Loucy (cell line): ENCODE data around the gene ZNF135.

ENCODE experiments used
- H2AFZ ChIP-seq: fragments of 200-600 bp; sonication (generic); 2 replicates; pipeline ENCODE4 v1.6.0; 2016; ENCODE audit warnings: antibody characterized with exemption, mild to moderate bottlenecking, low read length, moderate library complexity
- H3F3A ChIP-seq: fragments of 200-600 bp; 2 replicates; pipeline ENCODE4 v1.6.0; 2016; ENCODE audit warnings: antibody characterized with exemption, low read depth, mild to moderate bottlenecking
- H3K27me3 ChIP-seq: fragments of 200-600 bp; sonication (generic); 2 replicates; pipeline ENCODE4 v1.6.1; 2014; ENCODE audit warnings: low read length, mild to moderate bottlenecking; ENCODE audit not compliant: insufficient read depth, poor library complexity, severe bottlenecking
- H3K36me3 ChIP-seq: fragments of 200-600 bp; sonication (generic); 2 replicates; pipeline ENCODE4 v1.6.1; 2016; ENCODE audit warnings: low read length; ENCODE audit not compliant: insufficient read depth
- H3K4me1 ChIP-seq: fragments of 200-600 bp; sonication (generic); 2 replicates; pipeline ENCODE4 v1.5.1; 2014; ENCODE audit warnings: low read length, mild to moderate bottlenecking; ENCODE audit not compliant: insufficient read depth, poor library complexity, severe bottlenecking
- H3K4me2 ChIP-seq: fragments of 200-600 bp; sonication (generic); 2 replicates; pipeline ENCODE4 v1.6.0; 2014; ENCODE audit warnings: antibody characterized with exemption, low read length, low read depth, mild to moderate bottlenecking; ENCODE audit not compliant: poor library complexity, severe bottlenecking
- H3K4me3 ChIP-seq: fragments of 200-600 bp; sonication (generic); 2 replicates; pipeline ENCODE4 v1.5.1; 2014; ENCODE audit warnings: low read length, mild to moderate bottlenecking, mixed read lengths; ENCODE audit not compliant: poor library complexity, severe bottlenecking
- H3K79me2 ChIP-seq: fragments of 200-600 bp; sonication (generic); 2 replicates; pipeline ENCODE4 v1.6.1; 2014; ENCODE audit warnings: low read length; ENCODE audit not compliant: insufficient read depth
- H3K9ac ChIP-seq: fragments of 200-600 bp; sonication (generic); 2 replicates; pipeline ENCODE4 v1.6.0; 2014; ENCODE audit warnings: mild to moderate bottlenecking, low read depth, low read length, moderate library complexity; ENCODE audit not compliant: poor library complexity, severe bottlenecking
- H3K9me2 ChIP-seq: fragments of 200-600 bp; sonication (generic); replicated peaks from 2 replicates; pipeline ENCODE4 v1.6.1; 2016; ENCODE audit warnings: low read depth, low read length, mixed read lengths
- H3K9me3 ChIP-seq: fragments of 200-600 bp; sonication (generic); 2 replicates; pipeline ENCODE4 v1.6.1; 2014; ENCODE audit warnings: mild to moderate bottlenecking, antibody characterized with exemption, low read length, low read depth; ENCODE audit not compliant: insufficient read depth
- H4K20me1 ChIP-seq: fragments of 200-600 bp; sonication (generic); 2 replicates; pipeline ENCODE4 v1.6.0; 2014; ENCODE audit warnings: antibody characterized with exemption, low read length, mild to moderate bottlenecking; ENCODE audit not compliant: insufficient read depth, poor library complexity, severe bottlenecking
- CTCF ChIP-seq: fragments of 200-600 bp; sonication (generic); conservative IDR thresholded peaks from 2 replicates; pipeline ENCODE4 v1.5.1; 2014; ENCODE audit warnings: mild to moderate bottlenecking, antibody characterized with exemption, low read length
- EZH2phosphoT487 ChIP-seq: fragments of 200-600 bp; IDR thresholded peaks from 2 replicates; pipeline ENCODE4 v1.6.1; 2018; ENCODE audit warnings: antibody characterized with exemption, mild to moderate bottlenecking, moderate library complexity, borderline replicate concordance

ZNF135 gene

GRCh38 chr19:58088521-58089052, 29.5 kb downstream of the ZNF135 start:
- Histone ChIP-seq H3K79me2 (no peaks in the 10 kb centered on the region), H3K4me3 (no peak overlapping the region), H3K4me2 (no peak overlapping the region), H3K36me3 (no peaks in the 10 kb centered on the region), H3K9ac (no peak overlapping the region), H3K4me1 (no peaks in the 10 kb centered on the region), H2AFZ (no peak overlapping the region), H3K9me3 (peaks cover 14% of the 10 kb centered on the region; the same call in 1 of the 2 replicates), H3K9me2 (no peaks in the 10 kb centered on the region), H3K27me3 (no peaks in the 10 kb centered on the region), H3F3A (no peaks in the 10 kb centered on the region), H4K20me1 (no peaks in the 10 kb centered on the region)
- no peak for TF ChIP-seq CTCF
- no peak for TF ChIP-seq EZH2phosphoT487

- H3K9me3 ChIP-seq = peaks cover 13% of the 10 kb centered on the region; the same call in 1 of the 2 replicates
- no peak overlapping the region for H3K4me2 ChIP-seq
- H3K36me3 ChIP-seq = no peaks in the 10 kb centered on the region
- no peak overlapping the region for H3K4me3 ChIP-seq
- no peaks in the 10 kb centered on the region for H3K27me3 ChIP-seq
- no peaks in the 10 kb centered on the region for H3F3A ChIP-seq
- no peak overlapping the region for H2AFZ ChIP-seq
- H3K4me1 ChIP-seq = no peaks in the 10 kb centered on the region
- H3K9ac ChIP-seq = no peak overlapping the region
- H3K9me2 ChIP-seq = no peaks in the 10 kb centered on the region
- H3K79me2 ChIP-seq = no peaks in the 10 kb centered on the region
- TF ChIP-seq EZH2phosphoT487 (no peak), CTCF (no peak)
- H4K20me1 ChIP-seq = no peaks in the 10 kb centered on the region
Observed at GRCh38 chr19:58089846-58090245, 30.8 kb downstream of the ZNF135 start.

- Histone ChIP-seq H3K27me3 (no peaks in the 10 kb centered on the region), H3K9me3 (peaks cover 7% of the 10 kb centered on the region; the same call in 1 of the 2 replicates), H3K4me3 (no peak overlapping the region), H3K9ac (no peak overlapping the region), H3K4me2 (no peak overlapping the region), H3K36me3 (no peaks in the 10 kb centered on the region), H3K79me2 (no peaks in the 10 kb centered on the region), H4K20me1 (no peaks in the 10 kb centered on the region), H3K9me2 (no peaks in the 10 kb centered on the region), H3F3A (no peaks in the 10 kb centered on the region), H3K4me1 (no peaks in the 10 kb centered on the region), H2AFZ (no peak overlapping the region)
- no peak for TF ChIP-seq CTCF
- TF ChIP-seq EZH2phosphoT487 = no peak
Observed at GRCh38 chr19:58091251-58091995, 32.3 kb downstream of the ZNF135 start.
